Activated CD4-positive, CD25-positive, alpha-beta regulatory T cell treated with anti-CD3 and anti-CD28 coated beads, Interleukin-2, amount 50 U/mL, for 72 hours (primary cell): Measurements from ENCODE around the gene INO80B.
"Not testable (repeated sequence)": the region's sequence is repeated elsewhere in the genome, so short reads cannot be mapped to it uniquely, and the experiment has no call there.

Source experiments
- DNase-seq: peaks from one replicate; pipeline ENCODE4 v3.0.0; 2021

INO80B gene

DNA sequence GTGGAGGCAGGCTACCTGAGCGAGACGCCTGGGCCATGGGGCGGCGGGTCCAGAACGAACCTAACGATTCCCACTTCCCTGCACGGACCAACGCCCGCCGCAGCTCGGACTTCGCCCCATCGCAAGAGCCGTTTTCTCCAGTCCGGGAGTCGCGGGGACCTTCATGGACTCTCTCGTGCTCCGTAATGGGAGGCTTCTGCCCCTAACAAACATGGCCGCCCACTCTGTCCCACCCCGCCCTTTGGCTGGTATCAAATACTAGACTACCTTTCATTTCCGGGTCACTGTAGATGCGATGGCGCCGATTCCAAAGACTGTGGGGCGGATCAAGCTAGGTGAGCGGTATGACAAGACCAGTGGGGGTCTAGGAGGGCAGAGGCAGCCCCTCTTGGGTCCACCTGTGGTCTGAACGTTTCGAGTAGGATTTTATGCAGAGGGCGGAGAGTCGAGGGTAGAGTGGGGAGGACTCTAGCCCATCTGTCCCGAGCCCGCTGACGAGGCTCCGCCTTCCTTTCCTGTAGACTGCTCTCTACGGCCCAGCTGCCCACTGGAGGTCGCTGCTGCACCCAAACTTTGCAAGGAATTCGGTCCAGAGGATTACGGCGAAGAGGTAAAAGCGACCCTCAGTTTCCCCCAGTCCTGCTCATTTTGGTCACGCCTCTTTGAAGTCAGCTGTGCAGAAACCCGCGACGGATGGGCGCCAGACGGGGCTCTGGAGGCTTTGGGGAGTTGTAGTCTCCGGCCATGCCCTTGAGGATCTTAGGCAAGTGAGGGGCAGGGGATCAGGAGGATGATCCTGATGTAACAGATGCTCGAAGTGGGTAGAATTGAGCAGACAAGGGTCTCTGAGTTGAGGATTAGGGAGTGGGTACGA, 28.2 kb downstream of the INO80B start, which contains the start of the genes CCDC142 and TTC31:
Gene CCDC142 (minus strand): TSS at position 198 of the 874 bp plus-strand sequence. CDS start 161 bp downstream, at position 37.
Gene TTC31 (plus strand): TSS at position 281 of the 874 bp plus-strand sequence. CDS start 15 bp downstream, at position 296.
- DNase-seq = peak; percentile 90

DNA sequence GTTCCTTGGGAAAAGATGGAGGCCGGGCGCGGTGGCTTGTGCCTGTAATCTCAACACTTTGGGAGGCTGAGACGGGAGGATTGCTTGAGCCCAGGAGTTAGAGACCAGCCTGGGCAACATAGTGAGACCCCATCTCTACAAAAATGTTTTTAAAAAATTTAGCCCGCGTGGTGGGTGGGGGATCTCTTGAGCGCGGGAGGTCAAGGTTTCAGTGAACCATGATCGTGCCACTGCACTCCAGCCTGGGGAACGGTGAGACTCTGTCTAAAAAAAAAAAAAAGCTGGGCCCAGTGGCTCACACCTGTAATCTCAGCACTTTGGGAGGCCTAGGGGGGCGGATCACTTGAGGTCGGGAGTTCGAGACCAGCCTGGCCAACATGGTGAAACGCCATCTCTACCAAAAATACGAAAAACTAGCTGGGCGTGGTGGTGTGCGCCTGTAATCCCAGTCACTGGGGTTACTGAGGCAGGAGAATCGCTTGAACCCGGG, 28.8 kb downstream of the INO80B start:
- not testable (repeated sequence) for DNase-seq

DNA sequence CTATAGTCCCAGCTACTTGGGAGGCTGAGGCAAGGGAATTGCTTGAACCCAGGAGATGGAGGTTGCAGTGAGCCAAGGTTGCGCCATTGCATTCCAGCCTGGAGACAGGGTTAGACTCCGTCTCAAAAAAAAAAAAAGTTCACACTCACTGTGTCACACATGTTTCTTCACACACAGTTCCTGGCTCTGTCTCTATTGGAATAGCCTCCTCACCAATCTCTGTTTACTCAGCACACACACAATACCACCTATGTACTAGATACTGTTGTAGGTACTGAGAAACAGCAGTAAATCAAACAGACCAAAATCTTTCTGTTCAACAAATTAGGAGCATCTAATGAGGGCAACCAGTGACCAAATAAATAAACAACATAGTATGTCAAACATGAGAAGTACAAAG, 31.3 kb downstream of the INO80B start:
- no peak for DNase-seq

DNA sequence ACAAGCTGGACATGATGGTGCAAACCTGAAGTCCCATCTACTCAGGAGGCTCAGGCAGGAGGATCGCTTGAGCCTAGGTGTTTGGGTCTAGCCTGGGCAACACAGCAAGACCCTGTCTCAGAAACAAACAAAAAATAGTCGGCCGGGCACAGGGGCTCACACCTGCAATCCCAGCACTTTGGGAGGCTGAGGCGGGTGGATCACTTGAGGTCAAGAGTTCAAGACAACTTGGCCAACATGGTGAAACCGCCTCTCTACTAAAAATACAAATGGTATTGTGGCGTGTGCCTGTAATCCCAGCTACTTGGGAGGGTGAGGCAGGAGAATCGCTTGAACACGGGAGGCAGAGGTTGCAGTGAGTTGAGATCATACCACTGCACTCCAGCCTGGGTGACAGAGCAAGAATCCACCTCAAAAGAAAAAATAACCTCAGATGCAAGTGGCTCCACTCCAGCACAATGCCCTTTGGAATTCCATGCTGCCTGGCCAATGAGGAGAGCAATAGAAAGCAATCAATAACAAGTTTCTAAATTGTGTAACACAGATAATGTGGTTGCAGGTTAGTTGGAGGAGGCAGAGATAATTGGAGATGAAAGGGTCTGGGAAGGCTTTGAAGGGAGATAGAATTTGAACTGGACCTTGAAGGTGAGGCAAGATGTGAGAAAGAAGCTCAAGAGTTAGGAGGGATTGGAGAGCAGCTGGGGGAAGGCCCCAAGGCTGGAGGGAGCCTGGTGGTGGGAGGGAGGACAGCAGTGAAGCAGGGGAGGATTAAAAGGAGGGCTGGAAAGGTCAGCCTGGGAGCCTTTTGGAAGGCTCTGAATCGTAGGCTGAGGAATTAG, 34.0 kb downstream of the INO80B start:
- DNase-seq = no peak

DNA sequence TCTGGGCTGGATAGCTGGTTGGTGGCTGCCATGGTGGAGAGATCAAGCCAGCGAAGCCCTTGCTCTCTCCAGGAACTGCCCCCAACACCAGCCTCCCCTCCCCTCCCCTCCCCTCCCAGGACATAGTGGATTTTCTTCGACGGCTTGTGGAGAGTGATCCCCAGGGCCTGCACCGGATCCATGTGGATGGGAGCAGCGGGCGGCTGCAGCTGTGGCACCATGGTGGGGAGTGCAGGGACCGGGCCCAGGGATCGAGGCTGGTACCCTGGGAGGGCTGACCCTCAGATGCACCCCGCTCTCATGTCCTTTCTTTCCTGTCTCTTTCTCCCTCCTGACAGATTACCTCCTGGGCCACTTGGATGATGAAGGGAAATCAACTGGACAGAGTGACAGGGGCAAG, 35.0 kb downstream of the INO80B start:
- DNase-seq = no peak

DNA sequence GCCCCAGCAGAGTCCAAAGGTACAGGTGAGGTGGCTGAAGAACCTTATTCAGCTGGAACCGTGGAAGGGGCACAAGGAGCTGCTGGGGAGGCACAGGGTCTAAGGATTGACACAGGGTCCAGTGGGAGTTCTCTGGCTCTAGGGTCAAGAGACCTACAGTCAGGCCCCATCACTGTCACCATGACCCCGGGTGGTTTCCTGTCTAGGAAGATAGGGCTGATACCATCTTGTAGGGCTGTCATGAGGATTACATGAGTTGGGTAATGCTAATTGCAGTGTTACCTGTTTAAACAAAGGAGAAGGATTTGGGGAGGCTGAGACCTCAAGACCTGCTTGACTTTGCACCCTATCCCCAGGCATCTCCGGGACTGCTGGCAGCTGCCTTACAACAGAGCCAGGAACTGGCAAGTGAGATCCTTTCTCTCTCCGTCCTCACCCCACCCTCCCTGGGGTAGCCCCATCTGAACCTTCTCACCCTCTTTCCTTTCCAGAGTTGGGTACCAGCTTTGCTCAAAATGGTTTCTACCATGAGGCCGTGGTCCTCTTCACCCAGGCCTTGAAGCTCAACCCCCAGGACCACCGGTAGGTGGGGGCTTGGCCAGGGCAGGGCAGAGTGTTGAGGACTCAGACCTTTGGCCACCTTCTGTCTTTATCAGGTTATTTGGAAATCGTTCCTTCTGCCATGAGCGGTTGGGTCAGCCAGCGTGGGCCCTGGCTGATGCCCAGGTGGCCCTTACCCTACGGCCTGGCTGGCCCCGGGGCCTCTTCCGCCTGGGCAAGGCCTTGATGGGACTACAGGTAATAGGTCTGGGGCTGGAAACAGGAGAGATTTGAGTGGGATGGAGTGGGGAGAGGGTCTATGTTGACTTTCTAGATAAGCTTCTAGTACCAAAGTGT, 37.0 kb downstream of the INO80B start:
- DNase-seq = no peak

DNA sequence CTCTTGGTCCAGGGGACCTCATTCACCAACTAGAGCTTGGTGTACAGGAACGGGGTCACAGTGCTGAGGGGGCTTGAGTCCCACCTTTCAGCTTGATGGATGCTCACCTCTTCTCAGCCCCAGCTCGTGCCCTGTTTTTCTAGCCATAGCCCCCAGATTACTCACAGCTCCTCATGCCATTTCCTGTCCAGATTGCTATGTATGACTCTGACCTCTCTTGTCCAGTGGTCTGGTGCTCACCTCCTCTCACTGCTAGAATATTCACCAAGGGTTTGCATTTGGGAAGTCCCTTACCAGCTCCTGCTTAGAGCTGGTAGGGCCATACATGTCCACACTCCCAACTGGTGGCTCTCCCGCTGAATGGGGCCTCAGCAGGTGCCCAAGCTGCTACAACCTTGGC, 38.7 kb downstream of the INO80B start:
- DNase-seq = no peak

DNA sequence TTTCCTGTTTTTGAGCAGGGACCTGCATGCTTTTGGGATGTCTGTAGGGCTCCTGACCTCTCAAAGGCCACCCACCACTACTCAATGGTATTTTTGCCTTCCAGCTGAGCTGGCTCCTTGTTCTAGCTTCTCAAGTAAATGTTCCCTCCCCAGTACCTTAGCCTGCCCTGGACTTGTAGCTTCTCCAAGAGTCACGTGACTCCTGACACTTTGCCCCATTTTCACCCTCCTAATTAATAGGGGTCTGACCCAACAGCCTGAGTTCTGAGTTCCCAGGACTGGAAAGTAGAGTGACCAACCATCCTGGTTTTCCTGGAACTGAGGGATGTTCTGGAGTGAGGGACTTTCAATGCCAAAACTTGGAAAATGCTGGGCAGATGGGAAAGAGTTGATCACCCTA, 40.6 kb downstream of the INO80B start:
- no peak for DNase-seq

DNA sequence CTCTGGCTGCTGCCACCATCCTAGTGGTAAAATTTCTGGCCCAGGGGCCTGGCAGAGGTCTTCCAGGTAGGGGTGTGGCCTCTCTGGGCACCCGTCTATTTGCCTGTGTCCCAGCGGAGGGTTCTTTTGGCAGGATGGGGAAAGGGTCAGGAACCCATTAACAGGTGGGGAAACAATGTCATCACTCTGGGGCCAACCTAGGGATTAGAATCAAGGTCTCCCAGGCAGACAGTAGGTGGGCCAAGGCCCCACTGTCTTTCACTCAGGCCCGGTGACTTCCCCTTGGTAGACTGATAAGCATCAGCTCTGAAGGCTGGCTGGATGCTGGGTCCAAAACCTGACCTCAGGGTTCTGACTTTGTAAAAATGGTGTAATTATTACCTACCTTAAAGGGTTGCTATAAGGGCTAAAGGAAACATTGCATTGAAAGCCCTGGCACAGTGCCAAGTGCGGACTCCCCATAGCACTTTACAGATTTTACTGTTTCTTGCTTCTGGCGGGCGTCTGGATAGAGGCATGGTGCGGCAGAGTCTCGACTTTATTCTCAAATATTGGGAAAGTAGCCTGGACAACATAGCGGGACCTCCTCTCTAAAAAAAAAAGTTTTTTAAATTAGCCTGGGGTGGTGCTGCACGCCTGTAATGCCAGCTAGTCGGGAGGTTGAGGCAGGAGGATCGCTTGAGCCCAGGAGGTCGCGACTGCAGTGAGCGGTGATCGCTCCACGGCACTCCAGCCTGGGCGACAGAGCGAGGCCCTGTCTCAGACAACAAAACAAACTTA, 42.3 kb downstream of the INO80B start:
- no peak for DNase-seq

DNA sequence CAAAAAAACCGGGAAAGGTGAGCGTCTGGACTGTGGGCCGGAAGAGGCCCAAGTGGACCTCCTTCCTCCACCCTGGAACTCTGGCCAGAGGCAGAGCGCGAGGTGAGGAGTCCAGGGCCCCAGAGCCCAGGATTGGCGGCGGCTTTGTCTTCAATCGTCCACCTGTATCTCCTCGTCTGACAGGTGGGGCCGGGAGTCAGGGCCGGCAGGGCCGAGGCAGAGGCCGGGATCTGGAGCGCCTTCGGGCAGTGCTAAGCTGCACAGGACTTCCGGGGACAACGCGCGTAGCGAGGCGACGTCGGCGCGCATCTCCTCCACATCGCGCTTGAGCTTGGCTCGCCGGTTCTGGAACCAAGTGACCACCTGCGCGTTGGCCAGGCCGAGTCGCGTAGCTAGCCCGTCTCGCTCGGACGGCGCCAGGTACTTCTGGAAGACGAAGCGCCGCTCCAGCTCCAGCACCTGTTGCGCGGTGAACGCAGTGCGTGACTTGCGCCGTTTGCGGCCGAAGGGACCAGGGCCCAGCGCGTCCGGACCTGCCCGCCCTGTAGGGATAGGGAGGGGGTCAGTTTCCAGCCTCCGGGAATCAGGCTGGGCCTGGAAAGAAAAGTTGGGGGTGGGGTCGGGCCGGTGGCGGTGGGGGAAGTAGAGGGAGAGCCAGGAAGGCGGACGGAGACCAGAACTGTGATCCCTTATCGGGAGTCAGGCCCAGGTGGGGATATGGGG, 43.1 kb downstream of the INO80B start:
- peak; percentile 56 for DNase-seq

DNA sequence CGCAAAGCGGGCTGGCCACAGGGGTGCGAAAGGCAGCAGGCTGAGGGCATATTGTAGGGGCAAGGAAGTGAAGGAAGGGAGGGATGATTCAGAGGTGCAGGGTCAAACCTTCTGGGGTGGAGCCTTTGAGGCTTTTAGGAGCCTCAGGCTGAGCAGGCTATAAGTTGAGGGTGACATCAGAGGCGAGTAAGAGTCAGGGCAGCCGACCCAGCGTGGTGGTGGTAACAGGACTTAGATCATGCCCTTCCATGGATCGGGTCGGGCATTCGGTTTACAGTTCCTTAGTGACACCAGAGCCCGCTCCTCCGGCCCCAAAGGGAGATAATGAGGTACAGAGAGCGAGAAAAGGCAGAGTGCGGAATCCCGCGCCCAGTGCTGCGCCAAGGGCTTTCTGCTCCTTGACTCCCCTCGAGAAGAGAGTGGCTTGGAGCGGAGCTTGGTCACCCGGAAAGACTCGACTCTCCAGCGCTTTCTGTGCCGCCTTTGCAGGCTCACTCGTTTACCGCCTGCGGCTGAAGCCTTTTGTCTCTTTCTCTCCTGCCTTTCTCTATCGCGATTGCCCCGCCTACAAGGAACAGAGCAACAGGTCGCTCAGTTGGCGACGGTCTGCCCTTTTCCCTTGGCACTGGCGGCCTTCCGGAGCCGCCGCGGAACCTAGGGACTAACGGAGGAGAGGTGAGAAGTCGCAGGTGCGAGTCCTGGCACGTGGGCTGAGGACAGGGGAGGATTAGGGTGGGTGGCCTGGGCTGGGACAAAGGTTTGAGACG, 43.8 kb downstream of the INO80B start:
- DNase-seq = no peak

DNA sequence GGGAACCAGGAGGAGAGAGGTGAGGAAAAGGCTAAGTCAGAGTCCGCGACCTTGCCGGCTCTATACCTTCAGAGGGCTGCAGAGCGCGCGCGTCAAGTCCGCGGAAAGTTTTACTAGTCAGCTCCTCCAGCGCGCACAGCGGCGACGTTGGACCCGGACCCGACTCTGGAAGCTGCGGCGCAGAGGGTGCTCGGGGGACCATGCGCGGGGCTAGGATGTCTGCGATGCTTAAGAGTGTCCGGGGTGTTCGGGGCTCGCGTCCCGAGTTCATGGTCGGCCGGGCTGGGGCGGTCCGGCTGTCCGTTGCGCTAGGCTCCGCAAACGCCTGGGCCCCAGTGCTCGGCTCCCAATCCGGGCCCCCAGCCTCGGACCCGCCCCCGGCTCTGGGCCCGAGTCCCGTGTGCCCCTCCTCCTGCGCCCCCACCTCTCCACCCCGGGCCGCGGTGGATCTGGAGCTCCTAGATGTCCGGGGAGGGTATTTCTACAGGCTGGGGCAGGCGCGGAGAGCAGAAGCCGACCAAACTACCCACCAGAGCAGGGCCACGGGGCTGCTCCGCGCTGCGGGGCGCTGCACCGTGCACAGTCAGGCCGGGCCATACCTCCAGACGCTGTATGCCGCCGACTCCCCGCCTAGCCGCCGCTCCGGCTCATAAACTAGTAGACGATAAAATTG, 44.5 kb downstream of the INO80B start, which contains the start of gene LBX2:
Gene LBX2 (minus strand): TSS at position 337 of the 673 bp plus-strand sequence. CDS start 66 bp downstream, at position 271.
- no peak for DNase-seq

DNA sequence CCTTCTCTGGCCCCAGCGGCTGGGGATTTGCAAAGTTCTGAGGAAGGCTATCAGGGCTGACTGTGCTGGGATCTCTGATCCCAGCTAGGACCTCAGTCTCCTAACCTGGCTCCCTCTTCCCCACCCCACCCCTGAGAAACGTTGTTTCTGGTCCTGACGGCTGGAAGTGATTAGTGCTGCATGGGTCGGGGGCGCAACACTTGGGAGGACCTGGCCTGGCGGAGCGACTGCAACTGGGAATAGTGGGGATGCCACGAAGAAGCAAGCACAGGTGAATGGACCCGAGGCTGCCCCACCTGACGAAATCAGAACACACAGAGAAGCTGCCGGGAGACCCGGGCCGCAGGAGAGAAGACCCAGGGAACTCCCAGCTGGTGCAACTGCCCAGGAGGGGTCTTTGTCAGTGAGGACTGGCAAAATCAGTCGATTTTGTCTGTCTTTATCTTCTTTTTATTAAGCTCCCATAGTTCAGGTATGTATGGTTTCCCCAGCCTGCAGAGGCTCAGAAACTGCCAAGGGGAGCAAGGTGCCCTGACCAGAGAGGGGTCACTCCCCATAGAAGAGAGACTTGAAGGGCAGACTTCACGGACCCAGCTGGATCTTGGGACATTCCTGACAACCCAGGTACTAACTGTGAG, 45.2 kb downstream of the INO80B start:
- DNase-seq = no peak

DNA sequence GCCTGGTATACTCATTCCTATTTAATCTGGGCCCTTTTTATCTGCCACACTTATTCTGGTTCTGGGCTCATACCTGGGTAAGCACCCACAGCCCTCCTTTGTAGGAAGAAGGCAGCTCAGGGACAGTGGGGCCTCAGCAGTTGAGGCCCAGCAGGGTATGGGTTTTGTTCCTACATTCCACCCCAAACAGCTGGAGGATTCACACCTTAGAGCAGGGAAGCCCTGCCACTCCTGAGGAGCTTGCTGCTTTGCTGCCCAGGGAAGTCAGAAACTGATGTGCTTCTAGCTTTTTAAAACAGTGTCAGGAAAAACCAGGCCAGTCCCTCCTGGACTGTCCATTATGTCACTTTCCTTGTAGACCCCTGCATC, 45.7 kb downstream of the INO80B start:
- DNase-seq = no peak

DNA sequence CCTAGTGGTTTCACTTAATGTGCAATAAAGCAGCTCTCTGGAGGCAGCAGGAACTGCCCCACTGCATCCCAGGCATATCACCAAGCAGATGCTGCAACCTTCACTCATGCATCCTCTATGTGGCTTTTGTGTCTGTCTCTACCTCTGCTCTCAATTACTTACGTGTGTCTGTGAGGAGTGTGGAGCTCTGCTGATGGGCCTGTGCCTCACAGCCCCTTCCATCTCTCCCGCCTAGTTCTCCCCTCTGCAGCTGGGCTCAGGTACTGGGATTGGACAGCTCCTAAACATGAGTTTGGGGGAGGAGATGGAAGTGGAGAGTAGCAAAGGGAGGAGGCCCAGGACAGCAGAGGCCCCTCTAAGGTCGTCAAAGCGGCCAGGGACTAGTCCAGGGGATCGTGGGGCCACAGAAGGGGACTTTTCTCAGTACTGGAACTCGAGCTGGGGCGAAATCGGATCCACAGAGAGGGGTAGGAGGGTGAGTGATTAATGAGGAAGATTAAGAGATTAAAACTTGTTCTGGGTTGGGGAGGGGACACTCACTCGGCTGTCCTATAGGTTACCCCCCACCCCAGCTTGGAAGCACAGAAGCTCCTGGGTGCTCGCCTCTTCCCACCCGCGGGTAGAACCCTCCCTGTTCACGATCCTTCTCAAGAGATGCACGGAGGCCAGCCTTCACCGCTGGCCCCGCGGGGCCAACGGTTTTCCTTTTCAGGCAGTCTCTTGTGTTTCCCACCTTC, 46.6 kb downstream of the INO80B start:
- no peak for DNase-seq

DNA sequence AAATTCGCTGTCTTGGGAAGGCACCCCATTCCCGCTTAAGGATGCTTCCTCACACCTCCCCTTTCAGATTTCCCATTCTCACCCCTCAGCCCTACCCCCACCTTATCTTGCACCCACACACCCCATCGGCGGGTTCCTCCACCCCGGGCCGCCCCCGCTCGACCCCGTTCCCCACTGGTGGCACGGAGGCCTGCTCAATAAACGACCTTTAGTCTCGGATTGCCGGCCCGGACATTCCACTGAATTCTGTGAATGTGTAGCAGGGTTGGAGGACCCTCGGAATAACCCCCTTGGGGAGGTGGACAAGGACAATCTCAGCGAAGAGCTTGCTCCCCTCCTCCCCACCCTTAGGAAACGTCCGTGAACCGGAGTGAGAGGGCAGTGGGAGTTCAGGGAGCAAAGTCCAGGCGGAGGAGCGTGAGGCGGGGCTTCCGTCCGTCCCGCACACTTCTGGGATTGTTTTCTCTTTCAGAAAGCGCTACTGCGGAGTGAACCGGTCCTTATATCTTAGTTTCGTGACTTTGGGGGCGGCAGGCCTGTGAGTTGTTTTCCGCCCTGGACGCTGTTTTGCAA, 47.3 kb downstream of the INO80B start:
- no peak for DNase-seq

DNA sequence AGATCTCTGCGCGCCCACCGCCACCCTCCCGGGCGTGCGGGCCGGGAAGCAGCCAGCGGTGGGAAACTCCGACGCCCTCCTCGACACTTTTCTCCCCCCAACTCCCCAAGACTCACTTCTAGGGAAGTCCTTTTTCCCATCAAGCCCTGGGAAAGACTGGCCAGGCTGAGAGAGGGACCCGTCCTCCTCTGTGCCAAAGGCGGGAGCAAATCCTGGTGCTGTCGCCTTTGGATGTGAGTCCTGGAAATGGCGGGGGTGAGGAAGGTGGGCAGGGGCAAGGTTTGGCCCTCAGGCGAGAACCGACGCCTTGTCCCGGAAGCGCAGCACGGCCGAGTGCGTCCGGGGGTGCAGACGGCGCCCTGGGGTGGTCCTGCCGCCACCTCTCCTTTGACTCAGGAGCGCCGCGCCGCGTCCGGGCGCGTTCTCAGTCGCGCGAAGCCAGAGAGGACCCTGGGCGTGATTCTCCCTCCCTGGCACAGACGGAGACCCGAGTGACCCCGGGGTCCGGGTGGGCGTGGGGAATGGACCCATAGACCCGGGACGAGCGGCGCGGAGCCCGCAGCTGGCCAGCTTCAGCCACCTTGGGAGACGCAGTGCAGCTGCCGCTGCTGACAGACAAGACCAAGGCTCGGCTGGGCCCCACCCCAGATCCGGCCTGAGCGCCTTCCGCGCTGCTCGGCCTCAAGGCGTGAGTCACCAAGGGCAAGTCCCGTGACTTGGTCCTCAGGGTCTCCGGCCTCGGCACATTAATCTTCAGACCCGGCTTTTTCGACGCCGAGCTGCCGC, 48.0 kb downstream of the INO80B start:
- peak; percentile 62 for DNase-seq
